Natural killer cell (primary cell): ENCODE results near the gene PLCH1. TPM values are rescaled to one million over a fixed set of nuclear protein-coding genes. Genes with fewer than 3 reads are reported as not detected.

Experiments
- ATAC-seq, 3 donors: fragments of 150-1000 bp in 2 of 3; fragments of 200-7000 bp in 1 of 3; cut with Tn5 transposase; 1 replicate in 1 of 3; 2 replicates in 2 of 3; pipeline ENCODE4 v1.10.0; 2021; ENCODE audit warnings: mild to moderate bottlenecking in 2 of 3, moderate library complexity in 2 of 3
- DNase-seq, 2 donors: peaks; one replicate each; pipeline versions ENCODE4 v3.0.0 to v3.0.0-alpha.2; 2013 to 2021; ENCODE audit warnings: mixed read lengths in 1 of 2
- H3K27ac ChIP-seq: one replicate; pipeline ENCODE4 v1.5.1; 2013; ENCODE audit warnings: mild to moderate bottlenecking, low read length
- H3K27me3 ChIP-seq: one replicate; pipeline ENCODE4 v1.6.1; 2013; ENCODE audit warnings: low read length; ENCODE audit not compliant: control insufficient read depth, insufficient read depth
- H3K36me3 ChIP-seq: one replicate; pipeline ENCODE4 v1.6.1; 2013; ENCODE audit warnings: low read length; ENCODE audit not compliant: control insufficient read depth, insufficient read depth
- H3K4me1 ChIP-seq: one replicate; pipeline ENCODE4 v1.6.1; 2013; ENCODE audit warnings: low read length; ENCODE audit not compliant: control insufficient read depth, insufficient read depth
- H3K4me3 ChIP-seq: one replicate; pipeline ENCODE4 v1.5.1; 2013; ENCODE audit warnings: low read length
- H3K9me3 ChIP-seq: one replicate; pipeline ENCODE4 v1.6.1; 2013; ENCODE audit warnings: low read length; ENCODE audit not compliant: control insufficient read depth, insufficient read depth
- H3K27ac Mint-ChIP-seq, 2 donors: one replicate each; pipeline ENCODE4 v1.8.0; 2022; ENCODE audit warnings: mild to moderate bottlenecking in 2 of 2, mixed read lengths in 2 of 2, moderate library complexity in 1 of 2
- H3K27me3 Mint-ChIP-seq, 2 donors: one replicate each; pipeline ENCODE4 v1.8.0; 2022; ENCODE audit warnings: low read depth in 2 of 2, mixed read lengths in 2 of 2
- H3K36me3 Mint-ChIP-seq: one replicate; pipeline ENCODE4 v1.8.0; 2022; ENCODE audit warnings: mixed read lengths
- H3K4me1 Mint-ChIP-seq, 2 donors: one replicate each; pipeline ENCODE4 v1.8.0; 2022; ENCODE audit warnings: mixed read lengths in 2 of 2
- H3K4me3 Mint-ChIP-seq: one replicate; pipeline ENCODE4 v1.8.0; 2022; ENCODE audit warnings: mild to moderate bottlenecking, moderate library complexity, mixed read lengths
- H3K9me3 Mint-ChIP-seq, 2 donors: one replicate each; pipeline ENCODE4 v1.8.0; 2022; ENCODE audit warnings: mixed read lengths in 2 of 2
- WGBS: methylation state at CpG from one replicate; pipeline ENCODE4 v1.1.7; 2013; ENCODE audit warnings: missing lambda C conversion rate; ENCODE audit not compliant: insufficient coverage; 5-methylcytosine and 5-hydroxymethylcytosine counted together
- intact Hi-C: fragments of 100-400 bp; cut with micrococcal nuclease; formaldehyde crosslinking; loops from one replicate; pipeline ENCODE4 v1.14.2; 2022
- total RNA-seq, 4 donors: library from RNA; stranded (reverse); fragments of 120-200 nt in 1 of 4; gene quantifications; one replicate each; pipeline versions ENCODE4 v1.2.3 to v1.2.4, GENCODE V29; 2013 to 2022
- TF ChIP-seq, protein P1 (sequence below): fragments of 200-600 bp; IDR thresholded peaks from one replicate; pipeline ENCODE4 v1.8.0; 2022; ENCODE audit warnings: antibody characterized with exemption

PLCH1 gene
- total RNA-seq, 3 donors from 2014 or later (not counting 1 experiment from before 2014, with no cell fraction given): 0.05 to 0.26 (median 0.08) TPM

DNA sequence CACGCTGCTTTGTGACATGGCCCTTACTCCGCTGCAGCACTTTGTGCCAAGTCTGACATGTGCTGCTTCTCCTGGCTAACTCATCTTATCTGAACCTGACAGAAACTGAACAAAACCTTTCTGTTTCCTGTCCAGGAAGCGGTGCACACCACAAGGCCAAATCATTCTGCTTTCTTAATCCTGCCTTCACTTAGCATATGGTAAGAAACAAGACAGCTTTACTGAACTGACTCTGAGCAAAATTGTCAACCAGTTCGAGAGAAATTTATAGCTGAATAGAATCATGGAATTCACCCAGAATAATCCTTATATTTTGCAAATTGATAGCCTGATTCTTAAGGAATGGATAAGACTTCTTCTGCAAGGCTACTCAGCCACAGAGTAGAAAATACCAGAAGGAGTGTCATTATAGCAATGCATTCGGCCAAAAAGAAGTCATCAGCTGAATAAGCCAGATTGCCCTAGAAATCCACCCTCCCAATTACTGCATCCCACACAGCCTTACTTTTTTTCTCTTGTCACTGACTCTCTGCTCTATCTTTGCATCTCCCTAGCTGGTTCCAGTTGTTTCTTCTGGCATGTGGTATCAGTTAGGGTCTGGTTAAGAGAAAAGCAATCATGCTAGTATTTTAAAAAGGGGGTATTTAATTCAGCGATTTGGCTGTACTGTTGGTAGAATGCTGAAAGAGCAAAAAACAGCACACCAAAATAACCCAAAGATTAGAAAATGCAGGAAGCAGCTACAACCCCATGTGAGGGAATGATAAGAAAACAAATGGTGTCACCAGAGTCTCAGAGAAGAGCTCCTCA is 409.8 kb downstream of the PLCH1 start:
- Histone ChIP-seq H3K4me3 (no peak overlapping the region), H3K36me3 (no peaks in the 10 kb centered on the region), H3K27ac (no peak overlapping the region), H3K9me3 (no peaks in the 10 kb centered on the region), H3K4me1 (peaks cover 12% of the 10 kb centered on the region), H3K27me3 (no peaks in the 10 kb centered on the region)
- ATAC-seq (peak in 2 of 3 donors; percentile 78 to 83), DNase-seq (peak in 1 of 2 donors; percentile 6)
- Mint-ChIP-seq H3K9me3 (no peaks in the 10 kb centered on the region), H3K27ac (peak overlapping the region in 1 of 2 donors; percentile 7), H3K4me1 (peaks cover 12 to 25% of the 10 kb centered on the region in 2 donors), H3K4me3 (no peak overlapping the region), H3K27me3 (no peaks in the 10 kb centered on the region), H3K36me3 (no peaks in the 10 kb centered on the region)
- TF ChIP-seq, protein P1, sequence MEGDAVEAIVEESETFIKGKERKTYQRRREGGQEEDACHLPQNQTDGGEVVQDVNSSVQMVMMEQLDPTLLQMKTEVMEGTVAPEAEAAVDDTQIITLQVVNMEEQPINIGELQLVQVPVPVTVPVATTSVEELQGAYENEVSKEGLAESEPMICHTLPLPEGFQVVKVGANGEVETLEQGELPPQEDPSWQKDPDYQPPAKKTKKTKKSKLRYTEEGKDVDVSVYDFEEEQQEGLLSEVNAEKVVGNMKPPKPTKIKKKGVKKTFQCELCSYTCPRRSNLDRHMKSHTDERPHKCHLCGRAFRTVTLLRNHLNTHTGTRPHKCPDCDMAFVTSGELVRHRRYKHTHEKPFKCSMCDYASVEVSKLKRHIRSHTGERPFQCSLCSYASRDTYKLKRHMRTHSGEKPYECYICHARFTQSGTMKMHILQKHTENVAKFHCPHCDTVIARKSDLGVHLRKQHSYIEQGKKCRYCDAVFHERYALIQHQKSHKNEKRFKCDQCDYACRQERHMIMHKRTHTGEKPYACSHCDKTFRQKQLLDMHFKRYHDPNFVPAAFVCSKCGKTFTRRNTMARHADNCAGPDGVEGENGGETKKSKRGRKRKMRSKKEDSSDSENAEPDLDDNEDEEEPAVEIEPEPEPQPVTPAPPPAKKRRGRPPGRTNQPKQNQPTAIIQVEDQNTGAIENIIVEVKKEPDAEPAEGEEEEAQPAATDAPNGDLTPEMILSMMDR: no peak
- 14% methylated on average over 4 of the region's 6 CpGs for WGBS
- intact Hi-C loops: no loop called here

- no peaks in the 10 kb centered on the region for H3K9me3 ChIP-seq
- no peaks in the 10 kb centered on the region for H3K36me3 ChIP-seq
- H3K36me3 Mint-ChIP-seq: no peaks in the 10 kb centered on the region
- intact Hi-C loops: no loop called here
- H3K4me1 ChIP-seq: peaks cover 12% of the 10 kb centered on the region
- no peak overlapping the region for H3K4me3 Mint-ChIP-seq
- H3K27me3 ChIP-seq: no peaks in the 10 kb centered on the region
- ATAC-seq: no peak
- TF ChIP-seq, protein P1: no peak
- no peak for DNase-seq
- H3K4me3 ChIP-seq: no peak overlapping the region
- no peak overlapping the region for H3K27ac ChIP-seq
- H3K9me3 Mint-ChIP-seq: no peaks in the 10 kb centered on the region
- H3K4me1 Mint-ChIP-seq: peaks cover 12 to 25% of the 10 kb centered on the region in 2 donors
- H3K27me3 Mint-ChIP-seq: no peaks in the 10 kb centered on the region
- WGBS: 45% methylated on average over 2 of the region's 3 CpGs
- peak overlapping the region in 1 of 2 donors; percentile 7 for H3K27ac Mint-ChIP-seq
Measured at GRCh38 chr3:155334215-155334913, 410.5 kb downstream of the PLCH1 start.

- no peaks in the 10 kb centered on the region for H3K27me3 Mint-ChIP-seq
- no peak overlapping the region for H3K4me3 ChIP-seq
- no peaks in the 10 kb centered on the region for H3K36me3 ChIP-seq
- H3K4me1 Mint-ChIP-seq: peaks cover 12 to 20% of the 10 kb centered on the region in 2 donors
- H3K27me3 ChIP-seq: no peaks in the 10 kb centered on the region
- no peak for DNase-seq
- H3K36me3 Mint-ChIP-seq: no peaks in the 10 kb centered on the region
- H3K9me3 Mint-ChIP-seq: no peaks in the 10 kb centered on the region
- no peaks in the 10 kb centered on the region for H3K9me3 ChIP-seq
- H3K27ac Mint-ChIP-seq: no peak overlapping the region
- no peak overlapping the region for H3K4me3 Mint-ChIP-seq
- intact Hi-C loops: no loop called here
- WGBS: 71% methylated on average over 4 of the region's 4 CpGs
- TF ChIP-seq, protein P1: no peak
- no peak for ATAC-seq
- H3K4me1 ChIP-seq: peaks cover 10% of the 10 kb centered on the region
- H3K27ac ChIP-seq: no peak overlapping the region
Measured at GRCh38 chr3:155332716-155333115, 412.2 kb downstream of the PLCH1 start.
